IMR-90 (cell line): ENCODE results near the gene EPB41L4A. TPM values are rescaled to one million over a fixed set of nuclear protein-coding genes. Genes with fewer than 3 reads are reported as not detected.

Experiments used
- ATAC-seq: fragments of 200-7000 bp; cut with Tn5 transposase; 2 replicates; pipeline ENCODE4 v1.9.1; 2020; ENCODE audit warnings: low read depth, mild to moderate bottlenecking, moderate library complexity
- BruUV-seq: library from RNA; stranded (reverse); fragments of 400-500 nt; replicated peaks from 2 replicates; lab custom pipeline; 2021; lab: Mats Ljungman, UMichigan
- CTCF ChIA-PET: fragments of 300-600 bp; formaldehyde crosslinking; extraction: SDS; loops from one replicate; lab custom pipeline; 2021; ENCODE audit warnings: antibody characterized with exemption; lab: Yijun Ruan, JAX
- POLR2A ChIA-PET: fragments of 300-600 bp; sonication (Branson Sonifier 250); formaldehyde crosslinking; loops from one replicate; lab custom pipeline; 2022; ENCODE audit warnings: antibody characterized with exemption; ENCODE audit not compliant: unreplicated experiment; lab: Charles Lee
- DNase-seq: peaks from one replicate; pipeline ENCODE4 v3.0.0; 2013
- H2AFZ ChIP-seq: replicated peaks from 2 replicates; pipeline ENCODE3; 2013; ENCODE audit warnings: low read length, mild to moderate bottlenecking; ENCODE audit not compliant: poor library complexity
- H2AK5ac ChIP-seq: 2 replicates; pipeline ENCODE4 v1.6.1; 2013; ENCODE audit warnings: low read depth, low read length, inconsistent platforms
- H2AK9ac ChIP-seq: replicated peaks from 2 replicates; pipeline ENCODE3; 2013; ENCODE audit warnings: mild to moderate bottlenecking, low read depth, low read length, moderate library complexity; ENCODE audit not compliant: poor library complexity
- H2BK120ac ChIP-seq: 2 replicates; pipeline ENCODE4 v1.6.1; 2013; ENCODE audit warnings: low read depth, low read length, inconsistent platforms
- H2BK15ac ChIP-seq: 3 replicates; pipeline ENCODE4 v1.6.1; 2013; ENCODE audit warnings: low read depth, low read length, inconsistent platforms
- H2BK20ac ChIP-seq: 2 replicates; pipeline ENCODE4 v1.6.1; 2013; ENCODE audit warnings: low read depth, mild to moderate bottlenecking, inconsistent platforms, low read length, moderate library complexity
- H2BK5ac ChIP-seq: 2 replicates; pipeline ENCODE4 v1.6.1; 2013; ENCODE audit warnings: mild to moderate bottlenecking, low read depth, low read length, inconsistent platforms; ENCODE audit not compliant: poor library complexity, severe bottlenecking
- H3K14ac ChIP-seq: replicated peaks from 2 replicates; pipeline ENCODE4 v1.6.1; 2013; ENCODE audit warnings: low read depth, low read length, inconsistent platforms
- H3K18ac ChIP-seq: 2 replicates; pipeline ENCODE4 v1.6.1; 2013; ENCODE audit warnings: low read depth, low read length, control low read depth
- H3K23ac ChIP-seq: 2 replicates; pipeline ENCODE4 v1.6.1; 2013; ENCODE audit warnings: low read depth, low read length, inconsistent platforms
- H3K27ac ChIP-seq: 2 replicates; pipeline ENCODE4 v1.5.1; 2013; ENCODE audit warnings: mild to moderate bottlenecking, control low read depth, low read length; ENCODE audit not compliant: insufficient read depth
- H3K27me3 ChIP-seq: 2 replicates; pipeline ENCODE4 v1.6.1; 2013; ENCODE audit warnings: low read length; ENCODE audit not compliant: control insufficient read depth, insufficient read depth
- H3K36me3 ChIP-seq: 2 replicates; pipeline ENCODE4 v1.6.1; 2013; ENCODE audit warnings: low read length, mixed read lengths; ENCODE audit not compliant: control insufficient read depth, insufficient read depth
- H3K4ac ChIP-seq: 2 replicates; pipeline ENCODE4 v1.6.1; 2013; ENCODE audit warnings: low read depth, low read length, inconsistent platforms
- H3K4me1 ChIP-seq: 2 replicates; pipeline ENCODE4 v1.6.1; 2013; ENCODE audit warnings: low read length, mixed read lengths; ENCODE audit not compliant: control insufficient read depth, insufficient read depth
- H3K4me2 ChIP-seq: 2 replicates; pipeline ENCODE4 v1.6.1; 2013; ENCODE audit warnings: low read depth, mild to moderate bottlenecking, control low read depth, low read length, moderate library complexity
- H3K4me3 ChIP-seq: 2 replicates; pipeline ENCODE4 v1.5.1; 2013; ENCODE audit warnings: low read depth, mild to moderate bottlenecking, control low read depth, low read length, moderate library complexity; ENCODE audit not compliant: insufficient read depth
- H3K56ac ChIP-seq: 2 replicates; pipeline ENCODE4 v1.6.1; 2013; ENCODE audit warnings: low read length, inconsistent platforms; ENCODE audit not compliant: insufficient read depth; ENCODE audit errors: extremely low read depth
- H3K79me1 ChIP-seq, 2 experiments: 2 replicates each; pipeline ENCODE4 v1.6.1; 2013; ENCODE audit warnings: low read length in 2 of 2, inconsistent platforms in 1 of 2, low read depth in 1 of 2
- H3K9ac ChIP-seq: 2 replicates; pipeline ENCODE4 v1.6.1; 2013; ENCODE audit warnings: low read depth, low read length, control low read depth
- H3K9me1 ChIP-seq: 2 replicates; pipeline ENCODE4 v1.6.1; 2013; ENCODE audit warnings: low read length, inconsistent platforms; ENCODE audit not compliant: insufficient read depth
- H3K9me3 ChIP-seq: 2 replicates; pipeline ENCODE4 v1.6.1; 2013; ENCODE audit warnings: low read length; ENCODE audit not compliant: control insufficient read depth, insufficient read depth
- H4K20me1 ChIP-seq: 2 replicates; pipeline ENCODE4 v1.6.1; 2013; ENCODE audit warnings: low read length, inconsistent platforms; ENCODE audit not compliant: insufficient read depth
- H4K5ac ChIP-seq: 2 replicates; pipeline ENCODE4 v1.6.1; 2013; ENCODE audit warnings: mild to moderate bottlenecking, low read depth, low read length, control low read depth
- H4K8ac ChIP-seq, 2 experiments: 2 replicates each; pipeline ENCODE4 v1.6.1; 2013; ENCODE audit warnings: low read depth in 2 of 2, low read length in 2 of 2, control low read depth in 1 of 2, inconsistent platforms in 1 of 2
- H4K91ac ChIP-seq: 2 replicates; pipeline ENCODE4 v1.6.1; 2013; ENCODE audit warnings: low read depth, low read length, inconsistent platforms; ENCODE audit not compliant: insufficient read depth
- BHLHE40 ChIP-seq: fragments of 150-350 bp; IDR thresholded peaks from 2 replicates; pipeline ENCODE4 v1.6.1; 2016; ENCODE audit warnings: mild to moderate bottlenecking, low read depth, low read length
- MAFK ChIP-seq: IDR thresholded peaks from 2 replicates; pipeline ENCODE4 v1.6.1; 2012; ENCODE audit warnings: low read depth, low read length, improper control_type of control experiment
- MAZ ChIP-seq: IDR thresholded peaks from 2 replicates; pipeline ENCODE4 v1.6.1; 2012; ENCODE audit warnings: low read depth, mild to moderate bottlenecking, low read length, improper control_type of control experiment, moderate library complexity, borderline replicate concordance
- NFE2L2 ChIP-seq: fragments of 150-350 bp; IDR thresholded peaks from 2 replicates; pipeline ENCODE4 v1.6.1; 2016; ENCODE audit warnings: low read depth, mild to moderate bottlenecking, low read length
- POLR2A ChIP-seq: IDR thresholded peaks from 2 replicates; pipeline ENCODE4 v1.6.1; 2012; ENCODE audit warnings: mild to moderate bottlenecking, low read depth, low read length
- RCOR1 ChIP-seq: IDR thresholded peaks from 2 replicates; pipeline ENCODE4 v1.6.1; 2012; ENCODE audit warnings: mild to moderate bottlenecking, low read length, improper control_type of control experiment; ENCODE audit not compliant: insufficient replicate concordance
- WGBS, 2 experiments: methylation state at CpG; one replicate each; pipeline versions ENCODE4 v1.1.5 to v1.1.7; 2013; ENCODE audit warnings: missing lambda C conversion rate in 2 of 2; ENCODE audit not compliant: insufficient read length in 1 of 2; ENCODE audit errors: extremely low coverage in 2 of 2; 5-methylcytosine and 5-hydroxymethylcytosine counted together
- dilution Hi-C: fragments of 300-500 bp; cut with HindIII; formaldehyde crosslinking; loops from one replicate; pipeline ENCODE4 v1.14.3; 2018; ENCODE audit warnings: low sequenced_read_pairs; ENCODE audit not compliant: unreplicated experiment
- in situ Hi-C: fragments of 300-500 bp; cut with MboI; formaldehyde crosslinking; loops from 3 replicates; pipeline ENCODE4 v1.14.3; 2019; ENCODE audit warnings: low sequenced_read_pairs, inconsistent platforms, mixed read lengths
- intact Hi-C: fragments of 100-400 bp; cut with micrococcal nuclease; formaldehyde crosslinking; loops from 2 replicates; pipeline ENCODE4 v1.10.0; 2022
- polyA plus RNA-seq, 3 experiments: library from polyadenylated mRNA; depleted of rRNA; stranded (reverse); fragments of >200 nt; gene quantifications; 2 replicates each; pipeline ENCODE4 v1.2.3, GENCODE V29; 2012; ENCODE audit warnings: low replicate concordance in 1 of 3
- total RNA-seq: library from RNA; depleted of rRNA; stranded (reverse); fragments of >200 nt; gene quantifications from 2 replicates; pipeline ENCODE4 v1.2.3, GENCODE V29; 2012
- TF ChIP-seq, protein P1 (sequence below): fragments of 150-350 bp; IDR thresholded peaks from 2 replicates; pipeline ENCODE4 v1.6.1; 2016; ENCODE audit warnings: low read depth, mild to moderate bottlenecking, low read length, moderate library complexity, borderline replicate concordance

Gene EPB41L4A
- total and polyA plus RNA-seq, 2 of the 4 experiments (the other 2 are of a cell fraction), result under 0.01 to 0.02 TPM

DNA sequence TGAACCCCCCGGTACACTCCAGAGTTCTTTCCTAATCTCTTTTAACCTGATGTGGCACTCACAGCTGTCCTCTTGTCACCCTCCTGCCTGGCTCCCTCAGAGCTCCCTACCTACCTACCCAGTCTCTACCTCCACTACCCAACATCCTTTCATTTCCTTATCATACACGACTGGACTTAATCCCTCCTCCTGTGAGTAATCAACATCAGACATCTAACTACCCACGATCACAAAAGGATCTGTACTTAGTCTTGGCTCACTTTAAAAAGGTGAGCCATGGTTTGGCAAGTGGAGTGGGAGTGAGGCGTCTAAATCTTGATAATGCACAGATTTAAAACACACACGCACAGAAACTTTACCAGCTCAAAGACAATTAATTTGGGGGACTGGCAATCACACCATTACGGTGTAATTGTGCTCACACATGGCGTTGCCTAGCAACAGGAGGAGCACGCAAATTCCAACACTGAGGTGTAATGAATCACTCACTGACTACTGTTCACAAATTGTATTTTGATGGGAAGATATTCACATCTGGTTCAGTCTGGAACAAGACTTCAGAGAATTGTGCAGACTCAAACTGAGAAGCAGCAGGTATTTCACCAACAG lies 235.9 kb downstream of the EPB41L4A start:
- peaks cover 10% of the 10 kb centered on the region for H3K27me3 ChIP-seq
- H4K5ac ChIP-seq, result no peak overlapping the region
- DNase-seq (no peak), ATAC-seq (no peak)
- H3K18ac ChIP-seq, result no peak overlapping the region
- intact Hi-C loops, result no loop called here
- no peak overlapping the region for H3K4ac ChIP-seq
- no peak overlapping the region for H3K4me3 ChIP-seq
- no peak overlapping the region for H3K56ac ChIP-seq
- dilution Hi-C loops, result no loop called here
- no peak overlapping the region for H2AFZ ChIP-seq
- TF ChIP-seq NFE2L2, result no peak
- no peak for TF ChIP-seq POLR2A
- no peak for TF ChIP-seq MAFK
- no peak for TF ChIP-seq RCOR1
- TF ChIP-seq BHLHE40, result no peak
- TF ChIP-seq, protein P1, sequence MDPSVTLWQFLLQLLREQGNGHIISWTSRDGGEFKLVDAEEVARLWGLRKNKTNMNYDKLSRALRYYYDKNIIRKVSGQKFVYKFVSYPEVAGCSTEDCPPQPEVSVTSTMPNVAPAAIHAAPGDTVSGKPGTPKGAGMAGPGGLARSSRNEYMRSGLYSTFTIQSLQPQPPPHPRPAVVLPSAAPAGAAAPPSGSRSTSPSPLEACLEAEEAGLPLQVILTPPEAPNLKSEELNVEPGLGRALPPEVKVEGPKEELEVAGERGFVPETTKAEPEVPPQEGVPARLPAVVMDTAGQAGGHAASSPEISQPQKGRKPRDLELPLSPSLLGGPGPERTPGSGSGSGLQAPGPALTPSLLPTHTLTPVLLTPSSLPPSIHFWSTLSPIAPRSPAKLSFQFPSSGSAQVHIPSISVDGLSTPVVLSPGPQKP, result no peak
- TF ChIP-seq MAZ, result no peak
- WGBS, 2 experiments, result 25% methylated on average over 1 of the region's 8 CpGs; no CpG with 5 or more reads in 1 of the 2 experiments
- H3K4me2 ChIP-seq, result no peak overlapping the region
- no peak overlapping the region for H3K9ac ChIP-seq
- CTCF ChIA-PET, result interaction anchor here (1.2 kb wide), 1 partner anchor 22 kb away, joined by 3 read pairs; no protein-coding TSS in a partner anchor
- H2BK20ac ChIP-seq, result no peak overlapping the region
- no peak overlapping the region for H2AK9ac ChIP-seq
- H2BK15ac ChIP-seq, result no peak overlapping the region
- no peak overlapping the region for H3K14ac ChIP-seq
- in situ Hi-C loops, result no loop called here
- no peak overlapping the region for H3K23ac ChIP-seq
- H3K9me1 ChIP-seq, result no peaks in the 10 kb centered on the region
- H3K4me1 ChIP-seq, result no peaks in the 10 kb centered on the region
- POLR2A ChIA-PET, result no interaction called here
- H2BK120ac ChIP-seq, result no peak overlapping the region
- no peak overlapping the region for H2BK5ac ChIP-seq
- no peaks in the 10 kb centered on the region for H3K79me1 ChIP-seq
- no peak overlapping the region for H4K91ac ChIP-seq
- no peaks in the 10 kb centered on the region for H3K9me3 ChIP-seq
- H4K20me1 ChIP-seq, result no peaks in the 10 kb centered on the region
- H3K36me3 ChIP-seq, result no peaks in the 10 kb centered on the region
- H4K8ac ChIP-seq, result no peak overlapping the region
- no peak overlapping the region for H3K27ac ChIP-seq
- BruUV-seq, result no TSS peak
- no peak overlapping the region for H2AK5ac ChIP-seq
